SK-N-SH treated with all-trans-retinoic acid at 6 μM for 48 hours (cell line): ENCODE results near the gene FAM222B.
A peak's percentile ranks its signal among the peaks of the same experiment; 100 is the strongest.
"Not testable (repeated sequence)": the region's sequence is repeated elsewhere in the genome, so short reads cannot be mapped to it uniquely, and the experiment has no call there.

Experiments
- ATAC-seq: fragments of 200-7000 bp; cut with Tn5 transposase; 3 replicates; pipeline ENCODE4 v1.9.1; 2020; ENCODE audit warnings: mild to moderate bottlenecking, moderate library complexity
- ARNTL ChIP-seq: fragments of 450-650 bp; formaldehyde crosslinking; IDR thresholded peaks from 2 replicates; pipeline ENCODE4 v1.5.0; 2020; ENCODE audit warnings: low read depth, mild to moderate bottlenecking, moderate library complexity, borderline replicate concordance
- BACH2 ChIP-seq: fragments of 250-450 bp; sonication (Bioruptor Pico); IDR thresholded peaks from 2 replicates; pipeline ENCODE4 v1.9.0; 2021; ENCODE audit warnings: mild to moderate bottlenecking, borderline replicate concordance
- CREB5 ChIP-seq: fragments of 250-450 bp; sonication (Bioruptor Pico); IDR thresholded peaks from 2 replicates; pipeline ENCODE4 v1.5.1; 2020; ENCODE audit warnings: low read depth, mild to moderate bottlenecking, moderate library complexity
- CSRNP3 ChIP-seq: fragments of 250-450 bp; sonication (Bioruptor Pico); IDR thresholded peaks from 2 replicates; pipeline ENCODE4 v1.5.1; 2021; ENCODE audit warnings: mild to moderate bottlenecking, moderate library complexity
- ESRRG ChIP-seq: fragments of 250-450 bp; sonication (Bioruptor Pico); IDR thresholded peaks from 2 replicates; pipeline ENCODE4 v1.6.1; 2021; ENCODE audit warnings: mild to moderate bottlenecking
- GLIS3 ChIP-seq: fragments of 250-450 bp; sonication (Bioruptor Pico); IDR thresholded peaks from 2 replicates; pipeline ENCODE4 v1.5.0; 2020; ENCODE audit warnings: mild to moderate bottlenecking, moderate library complexity
- ISL1 ChIP-seq: fragments of 250-450 bp; sonication (Bioruptor Pico); IDR thresholded peaks from 2 replicates; pipeline ENCODE4 v2.1.2; 2022; ENCODE audit warnings: mild to moderate bottlenecking, moderate library complexity
- OSR1 ChIP-seq: fragments of 250-450 bp; sonication (Bioruptor Pico); IDR thresholded peaks from 2 replicates; pipeline ENCODE4 v1.8.0; 2022; ENCODE audit warnings: moderate library complexity, mild to moderate bottlenecking, inconsistent platforms
- PATZ1 ChIP-seq: fragments of 250-450 bp; sonication (Bioruptor Pico); IDR thresholded peaks from 2 replicates; pipeline ENCODE4 v1.8.0; 2020; ENCODE audit warnings: mild to moderate bottlenecking, moderate library complexity, borderline replicate concordance
- POU6F1 ChIP-seq: fragments of 250-450 bp; sonication (Bioruptor Pico); IDR thresholded peaks from 2 replicates; pipeline ENCODE4 v1.8.0; 2021; ENCODE audit warnings: low read depth, mild to moderate bottlenecking, moderate library complexity, borderline replicate concordance
- PPARA ChIP-seq: fragments of 250-450 bp; sonication (Bioruptor Pico); IDR thresholded peaks from 2 replicates; pipeline ENCODE4 v1.5.0; 2020; ENCODE audit warnings: mild to moderate bottlenecking, borderline replicate concordance
- RARB ChIP-seq: fragments of 250-450 bp; sonication (Bioruptor Pico); IDR thresholded peaks from 2 replicates; pipeline ENCODE4 v1.8.0; 2021; ENCODE audit warnings: mild to moderate bottlenecking, moderate library complexity
- SNAI2 ChIP-seq: fragments of 250-450 bp; sonication (Bioruptor Pico); IDR thresholded peaks from 2 replicates; pipeline ENCODE4 v1.5.0; 2020; ENCODE audit warnings: mild to moderate bottlenecking, moderate library complexity
- TCF4 ChIP-seq: fragments of 250-450 bp; sonication (Bioruptor Pico); IDR thresholded peaks from 2 replicates; pipeline ENCODE4 v1.8.0; 2021; ENCODE audit warnings: mild to moderate bottlenecking, moderate library complexity, borderline replicate concordance
- TOX ChIP-seq: fragments of 250-450 bp; sonication (Bioruptor Pico); IDR thresholded peaks from 2 replicates; pipeline ENCODE4 v1.8.0; 2021; ENCODE audit warnings: mild to moderate bottlenecking, moderate library complexity, borderline replicate concordance
- TSHZ2 ChIP-seq: fragments of 250-450 bp; sonication (Bioruptor Pico); IDR thresholded peaks from 2 replicates; pipeline ENCODE4 v1.5.0; 2020; ENCODE audit warnings: mild to moderate bottlenecking, moderate library complexity
- ZC3H10 ChIP-seq: fragments of 250-450 bp; sonication (Bioruptor Pico); IDR thresholded peaks from 2 replicates; pipeline ENCODE4 v1.5.1; 2021; ENCODE audit warnings: mild to moderate bottlenecking, moderate library complexity
- ZFP30 ChIP-seq: fragments of 450-650 bp; formaldehyde crosslinking; IDR thresholded peaks from 2 replicates; pipeline ENCODE4 v1.5.0; 2022; ENCODE audit warnings: mild to moderate bottlenecking, moderate library complexity
- ZNF565 ChIP-seq: fragments of 450-650 bp; formaldehyde crosslinking; conservative IDR thresholded peaks from 2 replicates; pipeline ENCODE4 v1.5.0; 2020; ENCODE audit warnings: low read depth, mild to moderate bottlenecking, moderate library complexity
- ZNF70 ChIP-seq: fragments of 450-650 bp; formaldehyde crosslinking; IDR thresholded peaks from 2 replicates; pipeline ENCODE4 v1.5.0; 2020; ENCODE audit warnings: mild to moderate bottlenecking, moderate library complexity
- ZNF8 ChIP-seq: fragments of 450-650 bp; formaldehyde crosslinking; IDR thresholded peaks from 2 replicates; pipeline ENCODE4 v1.5.0; 2020; ENCODE audit warnings: mild to moderate bottlenecking, moderate library complexity

FAM222B gene

GRCh38 chr17:28878981-28879380, 36.4 kb upstream of the FAM222B start:
- no peak for TF ChIP-seq TSHZ2 (CRISPR knock-in tag)
- no peak for TF ChIP-seq CSRNP3 (CRISPR knock-in tag)
- TF ChIP-seq TCF4 (CRISPR knock-in tag): no peak
- TF ChIP-seq POU6F1 (CRISPR knock-in tag): no peak
- no peak for TF ChIP-seq SNAI2 (CRISPR knock-in tag)
- TF ChIP-seq ISL1 (CRISPR knock-in tag): no peak
- no peak for TF ChIP-seq ZC3H10 (CRISPR knock-in tag)
- no peak for TF ChIP-seq TOX
- TF ChIP-seq ZNF8: no peak
- no peak for TF ChIP-seq ZNF565 (CRISPR knock-in tag)
- no peak for TF ChIP-seq BACH2 (CRISPR knock-in tag)
- no peak for TF ChIP-seq CREB5 (CRISPR knock-in tag)
- no peak for TF ChIP-seq PATZ1 (CRISPR knock-in tag)
- no peak for TF ChIP-seq OSR1 (CRISPR knock-in tag)
- no peak for TF ChIP-seq ARNTL (CRISPR knock-in tag)
- no peak for TF ChIP-seq ZNF70 (CRISPR knock-in tag)
- no peak for TF ChIP-seq RARB
- no peak for TF ChIP-seq ESRRG (CRISPR knock-in tag)
- no peak for TF ChIP-seq ZFP30
- ATAC-seq: peak; percentile 89

- no peak for ATAC-seq
- no peak for TF ChIP-seq ZNF565 (CRISPR knock-in tag)
- no peak for TF ChIP-seq ISL1 (CRISPR knock-in tag)
- no peak for TF ChIP-seq POU6F1 (CRISPR knock-in tag)
- no peak for TF ChIP-seq TCF4 (CRISPR knock-in tag)
- TF ChIP-seq TSHZ2 (CRISPR knock-in tag): no peak
- TF ChIP-seq PPARA (CRISPR knock-in tag): no peak
- no peak for TF ChIP-seq GLIS3 (CRISPR knock-in tag)
- no peak for TF ChIP-seq ESRRG (CRISPR knock-in tag)
- TF ChIP-seq ARNTL (CRISPR knock-in tag): no peak
Measured at GRCh38 chr17:28878158-28878910, 35.7 kb upstream of the FAM222B start.

- ATAC-seq: not testable (repeated sequence)
Measured at GRCh38 chr17:28877150-28877711, 34.6 kb upstream of the FAM222B start.
